Hindlimb muscle (tissue), 1 donor: ENCODE measurements around the gene MGLL. TPM values are rescaled to one million over a fixed set of nuclear protein-coding genes. Genes with fewer than 3 reads are reported as not detected.
"Not testable (repeated sequence)": the region's sequence is repeated elsewhere in the genome, so short reads cannot be mapped to it uniquely, and the experiment has no call there.

ENCODE experiments used
- DNase-seq: peaks from one replicate; pipeline ENCODE4 v3.0.0-alpha.2; 2013
- polyA plus RNA-seq: library from polyadenylated mRNA; unstranded; fragments of 120-200 nt; gene quantifications from one replicate; pipeline ENCODE4 v1.2.1, GENCODE V29; 2013; ENCODE audit not compliant: insufficient read length

Gene MGLL
- polyA plus RNA-seq, 1 donor = 28.0 TPM

DNA sequence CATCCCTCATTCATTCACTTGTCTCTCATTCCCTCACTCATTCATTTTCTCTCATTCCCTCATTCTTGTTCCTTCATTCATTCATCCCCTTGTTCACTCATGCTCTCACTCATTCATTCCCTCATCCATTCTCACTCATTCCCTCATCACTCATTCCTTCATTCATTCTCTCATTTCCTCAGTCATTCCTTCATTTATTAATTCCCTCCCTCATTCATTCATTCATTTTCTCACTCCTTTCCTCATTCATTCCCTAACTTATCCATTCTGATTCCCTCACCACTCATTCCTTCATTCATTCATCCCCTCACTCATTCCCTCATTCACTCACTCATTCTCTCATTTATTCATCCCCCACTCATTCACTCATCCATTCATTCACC lies 135.8 kb downstream of the MGLL start:
- DNase-seq = no peak

GRCh38 chr3:127685708-127686511 lies 136.4 kb downstream of the MGLL start:
- no peak for DNase-seq

DNA sequence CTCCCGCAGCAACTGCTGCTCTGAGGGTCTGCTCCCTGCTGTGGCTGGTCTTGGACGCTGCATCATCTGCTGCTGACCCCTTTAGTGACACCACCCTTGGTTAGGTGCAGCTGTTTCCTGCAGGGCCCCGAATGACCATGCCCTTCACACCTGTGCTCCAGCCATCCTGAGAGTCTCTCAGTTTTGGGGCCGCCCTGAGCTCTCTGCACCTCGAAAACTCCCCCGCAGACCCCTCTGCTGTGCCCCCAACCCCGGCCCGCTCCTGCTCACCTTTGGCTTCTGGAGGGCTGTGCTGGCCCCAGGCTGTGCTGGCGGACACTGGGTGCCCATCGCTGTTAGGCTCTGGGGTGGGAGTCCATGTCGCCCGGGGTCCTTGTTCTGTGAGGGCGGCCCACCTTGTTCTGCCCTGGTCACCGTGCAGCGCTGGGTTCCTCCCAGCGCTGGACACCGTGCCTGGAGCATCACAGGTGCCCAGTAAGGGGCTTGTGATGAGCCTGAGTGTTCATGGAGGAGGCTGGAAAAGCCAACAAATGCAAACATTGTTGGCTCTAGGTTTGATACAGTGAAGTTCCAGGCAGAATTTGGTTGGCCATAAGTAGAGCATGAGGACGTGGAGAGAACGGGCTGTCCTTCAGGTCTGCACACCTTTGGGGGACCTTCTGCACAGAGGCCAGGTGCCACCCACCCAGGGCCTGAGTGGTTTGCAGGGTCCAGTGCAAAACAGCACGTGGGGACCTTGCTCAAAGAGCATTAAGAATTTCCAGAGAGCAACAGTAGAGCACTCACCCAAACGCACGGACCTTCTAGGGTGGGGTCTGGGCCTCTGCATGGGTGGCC lies 137.2 kb downstream of the MGLL start:
- no peak for DNase-seq

- DNase-seq = no peak
These were observed 139.8 kb downstream of the MGLL start for GRCh38 chr3:127682561-127682960.

DNA sequence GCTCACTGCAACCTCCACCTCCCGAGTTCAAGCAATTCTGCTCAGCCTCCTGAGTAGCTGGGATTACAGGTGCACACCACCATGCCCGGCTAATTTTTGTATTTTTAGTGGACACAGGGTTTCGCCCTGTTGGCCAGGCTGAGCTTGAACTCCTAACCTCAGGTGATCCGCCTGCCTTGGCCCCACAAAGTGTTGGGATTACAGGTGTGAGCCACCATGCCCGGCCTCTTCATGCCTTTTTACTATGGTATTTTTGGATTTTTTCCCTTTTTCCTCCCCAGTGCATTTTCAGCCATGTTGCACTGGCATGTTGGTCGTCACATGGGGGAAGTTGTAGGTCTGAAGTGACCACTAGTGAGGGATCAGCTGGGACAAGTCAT lies 140.2 kb downstream of the MGLL start:
- not testable (repeated sequence) for DNase-seq

- DNase-seq = no peak
These were observed 141.5 kb downstream of the MGLL start for GRCh38 chr3:127680798-127681221.

DNA sequence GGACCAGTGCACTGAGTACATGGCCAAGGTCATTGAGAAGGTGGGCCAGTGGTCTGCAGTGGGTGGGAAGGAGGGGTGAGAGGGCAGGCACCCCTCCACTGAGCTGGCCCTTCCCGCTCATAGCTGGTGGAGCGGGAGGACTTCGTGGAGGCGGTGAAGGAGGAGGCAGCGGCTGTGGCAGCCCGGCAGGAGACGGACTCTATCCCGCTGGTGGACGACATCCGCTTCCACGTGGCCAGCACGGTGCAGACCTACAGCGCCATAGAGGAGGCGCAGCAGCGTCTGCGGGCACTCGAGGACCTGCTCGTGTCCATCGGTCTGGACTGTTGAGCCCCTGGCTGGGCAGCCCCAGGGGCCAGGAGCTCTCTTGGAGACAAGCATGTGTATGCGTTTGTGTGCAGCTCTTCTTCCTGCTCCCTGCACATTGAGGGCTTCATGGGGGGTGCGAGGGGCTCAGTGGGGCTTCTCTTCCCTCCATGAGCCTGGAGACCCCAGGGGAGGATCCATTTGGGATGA lies 142.1 kb downstream of the MGLL start:
- no peak for DNase-seq

DNA sequence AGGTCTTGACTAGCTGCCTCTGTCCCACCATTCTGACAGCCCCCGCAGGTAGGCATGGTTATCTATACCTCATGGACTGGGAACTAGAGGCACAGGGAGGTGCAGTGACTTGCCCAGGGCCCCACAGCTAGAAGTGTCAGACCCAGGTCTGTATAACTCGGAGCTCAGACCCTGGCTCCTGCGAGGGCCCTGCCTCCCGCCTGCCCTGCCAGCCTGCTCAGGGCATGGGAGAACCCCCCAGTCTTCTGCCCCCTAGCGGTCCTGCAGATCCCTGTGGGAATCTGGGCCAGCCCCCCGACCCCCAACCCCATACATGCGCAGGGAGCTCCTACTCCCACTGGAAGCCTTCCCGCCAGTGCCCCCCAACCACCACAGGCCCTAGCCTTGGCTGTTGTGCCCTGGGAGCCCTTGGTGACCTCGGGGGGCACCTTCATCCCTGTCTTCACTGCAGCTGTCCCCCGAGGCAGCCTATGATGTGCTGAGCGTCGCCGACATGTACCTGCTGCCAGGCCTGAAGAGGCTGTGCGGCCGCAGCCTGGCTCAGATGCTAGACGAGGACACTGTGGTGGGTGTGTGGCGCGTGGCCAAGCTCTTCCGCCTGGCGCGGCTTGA lies 142.7 kb downstream of the MGLL start:
- DNase-seq = no peak

DNA sequence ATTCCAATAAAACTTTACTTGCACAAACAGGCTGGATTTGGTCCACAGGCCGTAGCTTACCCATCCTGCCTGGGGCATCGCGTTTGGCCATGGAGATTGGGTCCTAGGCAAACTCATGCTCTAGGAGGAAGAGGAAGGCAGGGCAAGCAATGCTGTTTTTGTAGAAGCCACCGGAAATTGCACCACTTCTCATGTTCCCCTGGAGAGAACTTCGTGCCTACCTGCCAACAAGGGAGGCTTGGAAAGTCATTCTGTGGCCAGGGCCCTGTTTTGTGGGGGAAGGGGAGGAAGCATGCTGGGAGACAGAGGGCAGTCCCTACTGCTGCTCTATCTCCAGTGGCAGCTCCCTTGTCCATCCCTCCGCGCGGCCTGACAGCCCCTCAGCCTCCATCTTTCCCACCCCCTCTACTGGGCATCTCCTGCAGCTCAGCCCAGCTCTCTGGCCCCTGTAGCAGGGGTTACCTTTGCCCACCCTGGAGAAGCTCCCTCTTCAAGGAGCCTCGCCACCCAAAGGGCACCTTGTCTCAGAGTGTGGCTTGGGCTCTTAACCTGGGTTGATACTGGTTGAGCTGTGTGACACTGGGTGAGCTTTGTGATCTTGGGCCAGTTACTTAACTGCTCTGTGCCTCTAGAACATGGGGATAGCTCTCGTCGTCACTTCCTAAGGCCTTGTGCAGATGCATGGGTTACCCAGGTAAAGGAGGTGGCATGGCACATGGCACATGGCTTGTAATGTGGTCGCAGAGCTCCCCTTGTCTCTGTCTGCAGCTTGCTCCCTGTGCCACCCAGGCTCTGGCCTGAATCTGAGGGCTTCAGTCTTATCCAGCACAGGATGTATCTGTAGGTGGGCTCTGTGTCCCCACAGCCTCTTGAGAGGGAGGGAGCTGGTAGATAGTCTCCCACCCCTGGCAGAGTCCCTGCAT lies 143.4 kb downstream of the MGLL start:
- DNase-seq = no peak

DNA sequence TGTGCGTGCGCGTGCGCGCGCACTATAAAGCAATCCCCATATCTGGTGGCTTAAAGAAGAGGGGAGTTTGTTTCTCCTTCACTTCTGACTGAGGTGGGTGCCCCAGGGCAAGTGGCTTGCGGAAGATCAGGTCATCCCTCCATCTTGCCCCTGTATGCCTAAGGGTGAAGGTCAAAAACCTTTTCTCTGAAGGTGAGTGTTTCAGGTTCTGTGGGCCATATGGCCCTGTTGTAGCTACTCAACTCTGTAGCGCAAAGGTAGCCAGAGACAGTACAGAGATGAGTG lies 144.1 kb downstream of the MGLL start:
- DNase-seq = no peak

DNA sequence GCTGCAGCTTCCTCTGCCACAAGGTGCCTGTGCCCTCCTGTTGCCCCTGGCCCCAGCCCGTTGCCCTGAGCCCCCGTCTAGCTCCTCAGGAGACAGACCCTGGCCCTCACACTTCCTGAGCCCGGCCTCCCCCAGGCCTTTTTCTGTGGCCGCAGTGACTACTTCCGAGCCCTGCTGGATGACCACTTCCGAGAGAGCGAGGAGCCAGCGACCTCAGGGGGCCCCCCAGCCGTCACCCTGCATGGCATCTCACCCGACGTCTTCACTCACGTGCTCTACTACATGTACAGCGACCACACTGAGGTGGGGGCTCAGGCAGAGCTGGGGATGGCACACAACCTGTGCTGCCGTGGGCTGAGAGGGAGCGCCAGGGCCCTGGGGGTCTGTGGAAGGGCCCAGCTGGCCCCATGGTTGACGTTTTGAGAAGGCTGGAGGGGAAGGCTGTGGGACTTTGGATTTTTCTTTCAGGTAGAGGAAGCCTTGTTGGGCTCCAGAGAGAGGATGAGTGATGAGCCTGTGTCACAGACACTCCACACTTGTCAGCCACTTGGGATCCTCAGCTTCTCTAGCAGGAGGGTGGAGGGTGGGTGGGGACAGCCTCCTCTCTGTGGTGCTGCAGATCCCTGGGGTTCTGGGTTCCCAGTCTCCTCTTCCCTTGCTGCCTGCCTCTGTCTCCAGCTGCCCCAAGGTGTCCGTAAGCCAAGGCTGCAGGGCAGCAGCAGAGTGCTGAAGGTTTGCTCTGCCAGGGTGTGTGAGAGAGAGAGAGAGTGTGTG lies 144.6 kb downstream of the MGLL start:
- DNase-seq = no peak

DNA sequence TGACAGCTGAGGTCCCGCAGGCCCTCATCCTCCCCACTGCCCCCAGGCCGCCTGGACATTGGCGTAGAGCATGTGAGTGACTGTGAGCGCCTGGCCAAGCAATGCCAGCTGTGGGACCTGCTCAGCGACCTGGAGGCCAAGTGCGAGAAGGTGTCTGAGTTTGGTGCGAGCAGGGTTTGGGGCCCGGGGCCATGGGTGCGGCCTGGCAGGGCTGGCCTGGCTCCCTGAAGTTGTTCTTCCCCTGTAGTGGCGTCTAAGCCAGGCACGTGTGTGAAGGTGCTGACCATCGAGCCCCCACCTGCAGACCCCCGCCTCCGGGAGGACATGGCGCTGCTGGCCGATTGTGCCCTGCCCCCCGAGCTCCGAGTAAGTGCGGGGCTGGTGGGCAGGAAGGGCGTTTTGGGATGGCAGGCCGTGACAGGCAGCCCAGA lies 145.4 kb downstream of the MGLL start:
- DNase-seq = no peak

GRCh38 chr3:127676456-127676855 lies 145.9 kb downstream of the MGLL start:
- no peak for DNase-seq

GRCh38 chr3:127675651-127676391 lies 146.5 kb downstream of the MGLL start:
- DNase-seq = no peak

GRCh38 chr3:127674790-127675189 lies 147.5 kb downstream of the MGLL start:
- no peak for DNase-seq

DNA sequence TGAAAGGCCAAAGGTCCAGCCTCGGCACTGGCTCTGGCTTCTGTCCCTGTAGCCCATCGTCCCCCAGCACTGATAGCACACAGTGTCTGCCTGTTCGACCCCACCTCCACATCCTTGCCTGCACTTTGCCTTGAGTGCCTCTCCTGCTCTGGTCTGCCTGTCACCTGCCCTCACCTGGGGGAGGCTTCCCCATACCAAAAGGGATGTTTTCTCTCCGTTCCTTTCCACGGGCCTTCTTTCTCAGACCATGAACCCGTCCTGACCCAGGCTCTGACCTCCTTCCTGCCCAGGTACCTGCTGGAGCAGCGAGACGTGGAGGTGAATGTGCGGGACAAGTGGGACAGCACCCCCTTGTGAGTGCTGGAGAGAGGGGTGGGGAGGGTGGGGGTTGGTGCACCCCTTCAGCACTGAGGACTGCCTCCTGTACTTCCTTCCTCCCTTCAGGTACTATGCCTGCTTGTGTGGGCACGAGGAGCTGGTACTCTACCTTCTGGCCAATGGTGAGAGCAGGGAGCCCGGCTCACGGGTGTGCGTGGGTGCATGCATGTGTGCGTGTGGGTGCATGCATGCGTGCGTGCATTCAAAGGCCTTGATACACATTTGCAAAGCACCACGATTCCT lies 148.1 kb downstream of the MGLL start:
- no peak for DNase-seq

- DNase-seq = no peak
These were observed 148.9 kb downstream of the MGLL start for GRCh38 chr3:127673191-127674100.

DNA sequence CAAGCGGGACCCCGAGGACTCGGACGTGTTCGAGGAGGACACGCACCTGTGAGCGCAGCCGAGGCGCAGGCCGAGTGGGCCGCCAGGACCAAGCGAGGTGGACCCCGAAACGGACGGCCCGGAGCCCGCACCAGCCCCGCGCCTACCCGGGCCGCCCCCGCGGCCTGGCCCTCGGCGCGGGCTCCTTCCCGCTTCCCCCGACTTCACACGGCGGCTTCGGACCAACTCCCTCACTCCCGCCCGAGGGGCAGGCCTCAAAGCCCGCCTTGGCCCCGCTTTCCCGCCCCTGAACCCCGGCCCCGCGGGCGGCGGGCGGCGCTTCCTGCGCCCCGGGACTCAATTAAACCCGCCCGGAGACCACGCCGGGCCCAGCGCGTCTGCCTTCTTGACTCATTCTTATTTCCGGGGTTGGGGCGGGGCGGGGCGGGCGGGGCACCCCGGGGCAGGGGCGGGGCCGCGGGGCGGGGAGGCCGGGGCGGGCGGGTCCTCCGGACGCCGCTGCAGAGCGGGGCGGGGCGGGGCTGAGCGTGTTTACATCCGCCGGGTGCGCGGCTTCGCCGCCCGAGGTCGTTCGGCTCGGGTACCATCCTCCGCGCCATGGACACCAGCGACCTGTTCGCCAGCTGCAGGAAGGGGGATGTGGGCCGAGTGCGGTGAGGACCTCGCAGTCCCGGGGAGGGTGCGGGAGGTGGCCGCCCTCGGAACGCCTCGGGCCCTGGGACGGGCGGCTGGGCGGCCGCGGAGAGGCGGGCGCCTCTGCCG lies 149.7 kb downstream of the MGLL start, which contains the start of gene ABTB1:
Gene ABTB1, plus strand, starts transcription at position 524 of the 762 bp plus-strand sequence. Its CDS starts 74 bp downstream, at position 598.
- DNase-seq = peak; percentile 80
